SK-N-SH (cell line): ENCODE measurements around the gene SPAAR. TPM values are rescaled to one million over a fixed set of nuclear protein-coding genes. Genes with fewer than 3 reads are reported as not detected.

Source experiments
- CTCF ChIA-PET: fragments of 300-600, 350-600 bp; formaldehyde crosslinking; extraction: SDS; loops from one replicate; lab custom pipeline; 2021; lab: Yijun Ruan, JAX
- POLR2A ChIA-PET: fragments of 350-600 bp; sonication (Branson Sonifier 250); formaldehyde crosslinking; extraction: SDS; loops from one replicate; lab custom pipeline; 2020; ENCODE audit warnings: antibody characterized with exemption, inconsistent platforms; lab: Yijun Ruan, JAX
- DNase-seq: peaks from one replicate; pipeline ENCODE4 v3.0.0; 2012
- H2AFZ ChIP-seq: fragments of 200-600 bp; sonication (generic); 2 replicates; pipeline ENCODE4 v1.8.1; 2016; ENCODE audit warnings: antibody characterized with exemption, mild to moderate bottlenecking, low read depth
- H3F3A ChIP-seq: fragments of 200-600 bp; sonication (generic); replicated peaks from 2 replicates; pipeline ENCODE3; 2016; ENCODE audit warnings: antibody characterized with exemption, mild to moderate bottlenecking; ENCODE audit not compliant: insufficient read depth
- H3K27ac ChIP-seq, 2 experiments: fragments of 200-500 bp in 1 of 2; fragments of 200-600 bp in 1 of 2; sonication (Bioruptor generic) in 1 of 2; sonication (generic), shearing (Covaris generic) in 1 of 2; 2 replicates each; pipeline versions ENCODE4 v1.5.1 to v1.6.1; 2014 to 2016; ENCODE audit warnings: low read depth in 2 of 2, inconsistent platforms in 1 of 2, low read length in 1 of 2, mild to moderate bottlenecking in 1 of 2, mixed read lengths in 1 of 2
- H3K27me3 ChIP-seq: fragments of 200-600 bp; sonication (generic), shearing (Covaris generic); 2 replicates; pipeline ENCODE4 v1.6.1; 2016; ENCODE audit warnings: mixed run types; ENCODE audit not compliant: insufficient read depth
- H3K36me3 ChIP-seq, 2 experiments: fragments of 200-500 bp in 1 of 2; fragments of 200-600 bp in 1 of 2; sonication (Bioruptor generic) in 1 of 2; sonication (generic) in 1 of 2; replicated peaks in 1 of 2; 2 replicates each; pipeline versions ENCODE3 to v1.5.1; 2014 to 2016; ENCODE audit warnings: low read length in 1 of 2, mild to moderate bottlenecking in 1 of 2; ENCODE audit not compliant: insufficient read depth in 2 of 2, control insufficient read depth in 1 of 2
- H3K4me1 ChIP-seq, 2 experiments: fragments of 200-500 bp in 1 of 2; fragments of 200-600 bp in 1 of 2; sonication (Bioruptor generic) in 1 of 2; sonication (generic), shearing (Covaris generic) in 1 of 2; 2 replicates each; pipeline versions ENCODE4 v1.5.1 to v1.6.1; 2014 to 2016; ENCODE audit warnings: low read depth in 1 of 2, low read length in 1 of 2, mixed run types in 1 of 2; ENCODE audit not compliant: insufficient read depth in 2 of 2, control insufficient read depth in 1 of 2
- H3K4me2 ChIP-seq: fragments of 200-600 bp; sonication (generic), shearing (Covaris generic); 2 replicates; pipeline ENCODE4 v1.6.1; 2017; ENCODE audit warnings: mixed run types
- H3K4me3 ChIP-seq, 2 experiments: fragments of 200-500 bp in 1 of 2; fragments of 200-600 bp in 1 of 2; sonication (Bioruptor generic) in 1 of 2; sonication (generic), shearing (Covaris generic) in 1 of 2; 2 replicates each; pipeline versions ENCODE4 v1.5.1 to v1.8.1; 2014 to 2016; ENCODE audit warnings: low read depth in 2 of 2, inconsistent platforms in 1 of 2, low read length in 1 of 2, mild to moderate bottlenecking in 1 of 2, mixed read lengths in 1 of 2, moderate library complexity in 1 of 2
- H3K79me2 ChIP-seq: fragments of 200-600 bp; sonication (generic); 2 replicates; pipeline ENCODE4 v1.8.1; 2017; ENCODE audit warnings: mild to moderate bottlenecking; ENCODE audit not compliant: insufficient read depth
- H3K9ac ChIP-seq: fragments of 200-600 bp; sonication (generic); 2 replicates; pipeline ENCODE4 v1.6.1; 2017; ENCODE audit warnings: mixed run types
- H3K9me2 ChIP-seq: fragments of 200-600 bp; sonication (generic); 2 replicates; pipeline ENCODE4 v1.6.1; 2017; ENCODE audit warnings: mixed run types
- H3K9me3 ChIP-seq: fragments of 200-600 bp; sonication (generic); 2 replicates; pipeline ENCODE4 v1.6.1; 2017; ENCODE audit warnings: mixed run types, mild to moderate bottlenecking, moderate library complexity
- H4K20me1 ChIP-seq: fragments of 200-600 bp; sonication (generic); 2 replicates; pipeline ENCODE4 v1.6.1; 2017; ENCODE audit warnings: mild to moderate bottlenecking, mixed run types; ENCODE audit not compliant: insufficient read depth
- CHD2 ChIP-seq: fragments of 150-350 bp; IDR thresholded peaks from 2 replicates; pipeline ENCODE4 v1.6.1; 2018; ENCODE audit warnings: low read length; ENCODE audit not compliant: partially characterized antibody
- ELF1 ChIP-seq: IDR thresholded peaks from 2 replicates; pipeline ENCODE4 v1.4.0; 2012
- EP300 ChIP-seq, 2 experiments: IDR thresholded peaks; 2 replicates each; pipeline versions ENCODE4 v1.4.0 to v1.6.1; 2012; ENCODE audit warnings: borderline replicate concordance in 1 of 2, low read depth in 1 of 2, low read length in 1 of 2
- EZH2phosphoT487 ChIP-seq: fragments of 200-600 bp; sonication (generic); IDR thresholded peaks from 2 replicates; pipeline ENCODE4 v1.6.1; 2017; ENCODE audit warnings: low read depth, mixed run types, mild to moderate bottlenecking, antibody characterized with exemption, moderate library complexity, borderline replicate concordance
- FOXJ3 ChIP-seq: sonication (generic); formaldehyde crosslinking; IDR thresholded peaks from 2 replicates; pipeline ENCODE4 v1.5.1; 2020; ENCODE audit warnings: mild to moderate bottlenecking, missing genetic modification reagents
- FOXM1 ChIP-seq: IDR thresholded peaks from 2 replicates; pipeline ENCODE4 v1.4.0; 2012; ENCODE audit warnings: low read depth, mild to moderate bottlenecking
- JUND ChIP-seq: IDR thresholded peaks from 2 replicates; pipeline ENCODE4 v1.4.0; 2012
- MEF2A ChIP-seq: IDR thresholded peaks from 2 replicates; pipeline ENCODE4 v1.4.0; 2012; ENCODE audit warnings: low read depth, borderline replicate concordance
- NRF1 ChIP-seq: IDR thresholded peaks from 2 replicates; pipeline ENCODE4 v1.6.1; 2012; ENCODE audit warnings: low read depth, mild to moderate bottlenecking, low read length
- RAD21 ChIP-seq: IDR thresholded peaks from 2 replicates; pipeline ENCODE4 v1.6.1; 2012; ENCODE audit warnings: mild to moderate bottlenecking, low read length
- RXRA ChIP-seq: IDR thresholded peaks from 2 replicates; pipeline ENCODE4 v1.4.0; 2012; ENCODE audit warnings: low read depth, mild to moderate bottlenecking, borderline replicate concordance
- TCF12 ChIP-seq: IDR thresholded peaks from 2 replicates; pipeline ENCODE4 v1.4.0; 2012
- YY1 ChIP-seq: IDR thresholded peaks from 2 replicates; pipeline ENCODE4 v1.4.0; 2012; ENCODE audit warnings: low read depth, mild to moderate bottlenecking
- WGBS: methylation state at CpG from one replicate; pipeline ENCODE4 v1.1.6; 2017; ENCODE audit warnings: low lambda C conversion rate; 5-methylcytosine and 5-hydroxymethylcytosine counted together
- polyA plus RNA-seq, 3 experiments: library from polyadenylated mRNA; depleted of rRNA; stranded (reverse); fragments of >200 nt; gene quantifications; 2 replicates each; pipeline ENCODE4 v1.2.3, GENCODE V29; 2012
- TF ChIP-seq, protein P1 (sequence below): IDR thresholded peaks from 2 replicates; pipeline ENCODE4 v1.4.0; 2012; ENCODE audit warnings: low read depth, borderline replicate concordance
- TF ChIP-seq, protein P2 (sequence below): fragments of 200-600 bp; sonication (generic); IDR thresholded peaks from 2 replicates; pipeline ENCODE4 v1.6.1; 2017; ENCODE audit warnings: antibody characterized with exemption, mild to moderate bottlenecking, moderate library complexity
- TF ChIP-seq, protein P3 (sequence below): fragments of 150-350 bp; IDR thresholded peaks from 2 replicates; pipeline ENCODE4 v1.6.1; 2016; ENCODE audit warnings: mild to moderate bottlenecking, low read depth, low read length
- TF ChIP-seq, protein P4 (sequence below): IDR thresholded peaks from 2 replicates; pipeline ENCODE4 v1.4.0; 2012; ENCODE audit warnings: low read depth

SPAAR gene
- polyA plus RNA-seq, 1 of the 3 experiments (the other 2 are of a cell fraction), result 0.13 TPM

DNA sequence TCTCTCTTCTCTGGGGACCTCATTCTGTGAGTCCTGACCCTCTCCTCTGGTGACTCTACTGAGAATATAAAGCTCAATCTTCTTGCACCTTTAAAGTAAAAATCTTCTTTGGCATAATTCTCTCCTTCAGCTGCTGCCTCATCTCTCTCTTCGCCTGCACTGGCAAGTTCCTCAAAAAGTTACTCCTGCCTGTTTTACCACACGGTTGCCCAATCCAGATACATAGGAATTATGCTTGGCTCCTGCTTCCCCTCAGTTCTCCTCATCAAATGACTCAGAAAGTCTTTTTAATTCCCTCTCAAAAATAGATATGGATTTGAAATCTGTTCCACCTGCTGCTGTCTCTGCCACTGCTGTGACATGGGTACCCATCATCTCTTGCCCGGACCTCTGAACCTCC lies 17.6 kb upstream of the SPAAR start (continued):
- TF ChIP-seq, protein P1, sequence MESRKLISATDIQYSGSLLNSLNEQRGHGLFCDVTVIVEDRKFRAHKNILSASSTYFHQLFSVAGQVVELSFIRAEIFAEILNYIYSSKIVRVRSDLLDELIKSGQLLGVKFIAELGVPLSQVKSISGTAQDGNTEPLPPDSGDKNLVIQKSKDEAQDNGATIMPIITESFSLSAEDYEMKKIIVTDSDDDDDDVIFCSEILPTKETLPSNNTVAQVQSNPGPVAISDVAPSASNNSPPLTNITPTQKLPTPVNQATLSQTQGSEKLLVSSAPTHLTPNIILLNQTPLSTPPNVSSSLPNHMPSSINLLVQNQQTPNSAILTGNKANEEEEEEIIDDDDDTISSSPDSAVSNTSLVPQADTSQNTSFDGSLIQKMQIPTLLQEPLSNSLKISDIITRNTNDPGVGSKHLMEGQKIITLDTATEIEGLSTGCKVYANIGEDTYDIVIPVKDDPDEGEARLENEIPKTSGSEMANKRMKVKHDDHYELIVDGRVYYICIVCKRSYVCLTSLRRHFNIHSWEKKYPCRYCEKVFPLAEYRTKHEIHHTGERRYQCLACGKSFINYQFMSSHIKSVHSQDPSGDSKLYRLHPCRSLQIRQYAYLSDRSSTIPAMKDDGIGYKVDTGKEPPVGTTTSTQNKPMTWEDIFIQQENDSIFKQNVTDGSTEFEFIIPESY, result no peak
- TF ChIP-seq MEF2A (no peak), RXRA (no peak), JUND (no peak)

DNA sequence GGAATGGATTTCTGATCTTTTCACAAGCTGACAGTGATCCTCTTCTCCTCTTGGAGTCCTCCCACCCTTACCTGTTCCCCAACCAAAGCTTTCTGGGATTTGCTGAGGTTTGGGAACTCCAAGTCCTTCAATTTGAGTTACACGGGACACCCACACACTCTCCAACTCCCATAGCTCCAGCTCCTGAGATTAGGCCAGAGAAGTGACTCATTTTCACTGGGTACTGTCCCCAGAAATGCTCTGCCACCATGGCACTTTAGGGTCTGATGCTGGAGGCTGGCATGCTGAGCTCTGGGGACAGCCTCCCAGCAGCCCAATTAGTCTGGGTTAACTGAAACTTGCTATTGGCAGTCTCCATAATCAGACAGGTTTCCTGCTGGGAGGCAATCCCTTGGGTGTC lies 17.2 kb upstream of the SPAAR start:
- Histone ChIP-seq H3K9me3 (no peaks in the 10 kb centered on the region), H4K20me1 (no peaks in the 10 kb centered on the region), H3K36me3 (no peaks in the 10 kb centered on the region), H3K27me3 (0 out of 2 replicates have a peak, but pooled peaks cover 8% of the 10 kb centered on the region), H3K9me2 (no peaks in the 10 kb centered on the region; the same call in 1 of the 2 replicates), H2AFZ (no peak overlapping the region), H3K27ac (no peak overlapping the region), H3K4me1 (no peaks in the 10 kb centered on the region), H3F3A (peaks cover under 1% of the 10 kb centered on the region), H3K4me2 (no peak overlapping the region), H3K79me2 (no peaks in the 10 kb centered on the region), H3K4me3 (no peak overlapping the region), H3K9ac (no peak overlapping the region)
- TF ChIP-seq FOXM1, result no peak
- TF ChIP-seq, protein P2, sequence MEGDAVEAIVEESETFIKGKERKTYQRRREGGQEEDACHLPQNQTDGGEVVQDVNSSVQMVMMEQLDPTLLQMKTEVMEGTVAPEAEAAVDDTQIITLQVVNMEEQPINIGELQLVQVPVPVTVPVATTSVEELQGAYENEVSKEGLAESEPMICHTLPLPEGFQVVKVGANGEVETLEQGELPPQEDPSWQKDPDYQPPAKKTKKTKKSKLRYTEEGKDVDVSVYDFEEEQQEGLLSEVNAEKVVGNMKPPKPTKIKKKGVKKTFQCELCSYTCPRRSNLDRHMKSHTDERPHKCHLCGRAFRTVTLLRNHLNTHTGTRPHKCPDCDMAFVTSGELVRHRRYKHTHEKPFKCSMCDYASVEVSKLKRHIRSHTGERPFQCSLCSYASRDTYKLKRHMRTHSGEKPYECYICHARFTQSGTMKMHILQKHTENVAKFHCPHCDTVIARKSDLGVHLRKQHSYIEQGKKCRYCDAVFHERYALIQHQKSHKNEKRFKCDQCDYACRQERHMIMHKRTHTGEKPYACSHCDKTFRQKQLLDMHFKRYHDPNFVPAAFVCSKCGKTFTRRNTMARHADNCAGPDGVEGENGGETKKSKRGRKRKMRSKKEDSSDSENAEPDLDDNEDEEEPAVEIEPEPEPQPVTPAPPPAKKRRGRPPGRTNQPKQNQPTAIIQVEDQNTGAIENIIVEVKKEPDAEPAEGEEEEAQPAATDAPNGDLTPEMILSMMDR, result no peak
- TF ChIP-seq, protein P3, sequence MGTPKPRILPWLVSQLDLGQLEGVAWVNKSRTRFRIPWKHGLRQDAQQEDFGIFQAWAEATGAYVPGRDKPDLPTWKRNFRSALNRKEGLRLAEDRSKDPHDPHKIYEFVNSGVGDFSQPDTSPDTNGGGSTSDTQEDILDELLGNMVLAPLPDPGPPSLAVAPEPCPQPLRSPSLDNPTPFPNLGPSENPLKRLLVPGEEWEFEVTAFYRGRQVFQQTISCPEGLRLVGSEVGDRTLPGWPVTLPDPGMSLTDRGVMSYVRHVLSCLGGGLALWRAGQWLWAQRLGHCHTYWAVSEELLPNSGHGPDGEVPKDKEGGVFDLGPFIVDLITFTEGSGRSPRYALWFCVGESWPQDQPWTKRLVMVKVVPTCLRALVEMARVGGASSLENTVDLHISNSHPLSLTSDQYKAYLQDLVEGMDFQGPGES, result no peak
- TF ChIP-seq EZH2phosphoT487, result no peak
- no peak for TF ChIP-seq FOXJ3 (CRISPR knock-in tag)
- no peak for TF ChIP-seq TCF12
- TF ChIP-seq, protein P4, sequence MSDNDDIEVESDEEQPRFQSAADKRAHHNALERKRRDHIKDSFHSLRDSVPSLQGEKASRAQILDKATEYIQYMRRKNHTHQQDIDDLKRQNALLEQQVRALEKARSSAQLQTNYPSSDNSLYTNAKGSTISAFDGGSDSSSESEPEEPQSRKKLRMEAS, result no peak
- no peak for TF ChIP-seq RXRA
- TF ChIP-seq MEF2A, result no peak
- TF ChIP-seq ELF1, result no peak
- no peak for TF ChIP-seq JUND
- no peak for TF ChIP-seq RAD21
- TF ChIP-seq NRF1, result no peak
- TF ChIP-seq CHD2, result no peak
- no peak for TF ChIP-seq EP300 (IDR thresholded peaks at IDR 0.05; ENCODE audit: borderline replicate concordance in 1 of 2, low read depth in 1 of 2, low read length in 1 of 2)
- TF ChIP-seq YY1, result no peak
- WGBS, result 80% methylated on average over 1 of the region's 1 CpG
- no peak for DNase-seq
- ChIA-PET POLR2A (no interaction called here), CTCF (interaction anchor here (1.1 to 2.1 kb wide), 5 partner anchors 9 to 102 kb away, joined by 3 to 19 read pairs (median 4); no protein-coding TSS in a partner anchor)
